GM21528 (cell line): Measurements from ENCODE around the gene LFNG.

ENCODE experiments used
- ATAC-seq: cut with Tn5 transposase; IDR thresholded peaks from one replicate; pipeline ENCODE4 v1.9.1; 2021; ENCODE audit warnings: mild to moderate bottlenecking, moderate library complexity; ENCODE audit not compliant: unreplicated experiment, low FRiP score

LFNG gene

GRCh38 chr7:2566890-2567678 lies 47.5 kb downstream of the LFNG start:
- peak; percentile 73 for ATAC-seq

- no peak for ATAC-seq
Measured at GRCh38 chr7:2567679-2568278, 48.2 kb downstream of the LFNG start.

GRCh38 chr7:2568521-2569223 lies 49.1 kb downstream of the LFNG start:
- ATAC-seq: no peak

GRCh38 chr7:2569421-2569820 lies 49.8 kb downstream of the LFNG start:
- ATAC-seq: no peak

- ATAC-seq: no peak
Measured at GRCh38 chr7:2570021-2570420, 50.4 kb downstream of the LFNG start.

- no peak for ATAC-seq
Measured at GRCh38 chr7:2571409-2571808, 51.8 kb downstream of the LFNG start.

- ATAC-seq: no peak
Measured at GRCh38 chr7:2572101-2572842, 52.7 kb downstream of the LFNG start.

- no peak for ATAC-seq
Measured at GRCh38 chr7:2573761-2574160, 54.2 kb downstream of the LFNG start.

- no peak for ATAC-seq
Measured at GRCh38 chr7:2575046-2575732, 55.6 kb downstream of the LFNG start.

- no peak for ATAC-seq
Measured at GRCh38 chr7:2575733-2576340, 56.3 kb downstream of the LFNG start.

GRCh38 chr7:2576742-2577491 lies 57.3 kb downstream of the LFNG start:
- no peak for ATAC-seq
